K562 (cell line): Measurements from ENCODE around the gene NPAS2. TPM values are rescaled to one million over a fixed set of nuclear protein-coding genes. Genes with fewer than 3 reads are reported as not detected.

Experiments
- ATAC-seq: fragments of 200-7000 bp; cut with Tn5 transposase; 3 replicates; pipeline ENCODE4 v1.9.1; 2020; ENCODE audit warnings: moderate library complexity
- BruUV-seq: library from RNA; stranded (reverse); fragments of 400-500 nt; replicated peaks from 2 replicates; lab custom pipeline; 2021; lab: Mats Ljungman, UMichigan
- CTCF ChIA-PET: fragments of 300-600 bp; formaldehyde crosslinking; extraction: SDS; loops from one replicate; lab custom pipeline; 2021; ENCODE audit warnings: low intra/inter-chr PET ratio; lab: Yijun Ruan, JAX
- POLR2A ChIA-PET: fragments of 300-600, 350-650 bp; sonication (Branson Sonifier 250); formaldehyde crosslinking; extraction: SDS; loops from one replicate; lab custom pipeline; 2021; ENCODE audit warnings: antibody characterized with exemption, inconsistent platforms; lab: Yijun Ruan, JAX
- DNase-seq, 4 experiments: peaks; one replicate each; pipeline versions ENCODE4 v3.0.0 to v3.0.0-alpha.2; 2011 to 2018; ENCODE audit warnings: low spot score in 3 of 4, mixed read lengths in 3 of 4; ENCODE audit errors: extremely low read depth in 1 of 4
- FAIRE-seq: peaks from 2 replicates; lab custom pipeline; 2011; peaks lifted over from hg19 to GRCh38; lab: Jason Lieb, UNC
- H2AFZ ChIP-seq: 2 replicates; pipeline ENCODE4 v1.6.0; 2011; ENCODE audit warnings: low read depth, low read length, control low read depth, inconsistent platforms
- H3K27ac ChIP-seq: fragments of 200-600 bp; 3 replicates; pipeline ENCODE4 v1.8.0; 2011; ENCODE audit warnings: low read depth, mild to moderate bottlenecking, control low read depth, inconsistent platforms, low read length, moderate library complexity, mixed read lengths; ENCODE audit errors: extremely low read depth
- H3K27me3 ChIP-seq, 2 experiments: fragments of 300-600 bp in 1 of 2; 2 replicates in 1 of 2; 3 replicates in 1 of 2; pipeline versions ENCODE4 v1.6.0 to v1.8.0; 2011; ENCODE audit warnings: inconsistent platforms in 2 of 2, low read length in 2 of 2, mild to moderate bottlenecking in 1 of 2, mixed read lengths in 1 of 2, moderate library complexity in 1 of 2; ENCODE audit not compliant: control insufficient read depth in 2 of 2, insufficient read depth in 2 of 2
- H3K36me3 ChIP-seq: fragments of 300-600 bp; 3 replicates; pipeline ENCODE4 v1.8.0; 2011; ENCODE audit warnings: mild to moderate bottlenecking, low read length, inconsistent platforms; ENCODE audit not compliant: control insufficient read depth, insufficient read depth
- H3K4me1 ChIP-seq, 2 experiments: fragments of 200-600 bp in 1 of 2; replicated peaks in 1 of 2; 2 replicates in 1 of 2; 3 replicates in 1 of 2; pipeline versions ENCODE4 v1.5.1 to v1.8.0; 2011; ENCODE audit warnings: inconsistent platforms in 2 of 2, low read length in 2 of 2, mild to moderate bottlenecking in 1 of 2, mixed read lengths in 1 of 2, moderate library complexity in 1 of 2; ENCODE audit not compliant: control insufficient read depth in 2 of 2, insufficient read depth in 2 of 2
- H3K4me2 ChIP-seq: 2 replicates; pipeline ENCODE4 v1.6.1; 2011; ENCODE audit warnings: low read length, control low read depth, inconsistent platforms, mixed read lengths; ENCODE audit not compliant: insufficient read depth
- H3K4me3 ChIP-seq: fragments of 200-600 bp; sonication (generic), shearing (Covaris generic); 2 replicates; pipeline ENCODE4 v1.5.1; 2016; ENCODE audit warnings: control low read depth, inconsistent platforms
- H3K79me2 ChIP-seq: fragments of 200-600 bp; 3 replicates; pipeline ENCODE4 v1.8.0; 2011; ENCODE audit warnings: low read length, inconsistent platforms; ENCODE audit not compliant: control insufficient read depth, insufficient read depth
- H3K9ac ChIP-seq, 2 experiments: 2 replicates each; pipeline versions ENCODE4 v1.6.0 to v1.6.1; 2011; ENCODE audit warnings: low read depth in 2 of 2, low read length in 2 of 2, control low read depth in 1 of 2, inconsistent platforms in 1 of 2, mild to moderate bottlenecking in 1 of 2, mixed read lengths in 1 of 2; ENCODE audit not compliant: insufficient read depth in 1 of 2
- H3K9me1 ChIP-seq: one replicate; pipeline ENCODE4 v1.6.0; 2011; ENCODE audit warnings: inconsistent platforms, mild to moderate bottlenecking, low read length, moderate library complexity; ENCODE audit not compliant: control insufficient read depth, insufficient read depth
- H3K9me3 ChIP-seq: replicated peaks from 2 replicates; pipeline ENCODE4 v1.5.1; 2011; ENCODE audit warnings: low read depth, low read length, inconsistent platforms; ENCODE audit not compliant: control insufficient read depth, insufficient read depth
- H4K20me1 ChIP-seq: replicated peaks from 2 replicates; pipeline ENCODE4 v1.6.1; 2011; ENCODE audit warnings: low read length, inconsistent platforms, mixed read lengths; ENCODE audit not compliant: control insufficient read depth, insufficient read depth
- EHMT2 ChIP-seq: fragments of 450-650 bp; IDR thresholded peaks from 2 replicates; pipeline ENCODE4 v1.6.1; 2018; ENCODE audit warnings: antibody characterized with exemption
- L3MBTL2 ChIP-seq: fragments of 450-650 bp; IDR thresholded peaks from 2 replicates; pipeline ENCODE4 v1.6.1; 2016; ENCODE audit warnings: mild to moderate bottlenecking, moderate library complexity
- SNRNP70 ChIP-seq: fragments of 200-400 bp; formaldehyde crosslinking; optimal IDR thresholded peaks from 2 replicates; pipeline ENCODE3; 2017; ENCODE audit warnings: low read depth, low read length
- ZFP1 ChIP-seq: fragments of 450-650 bp; formaldehyde crosslinking; IDR thresholded peaks from 2 replicates; pipeline ENCODE4 v1.4.0; 2020; ENCODE audit warnings: mild to moderate bottlenecking, mixed read lengths
- ZNF584 ChIP-seq: fragments of 200-800 bp; sonication (Bioruptor generic); IDR thresholded peaks from 2 replicates; pipeline ENCODE4 v1.6.1; 2016; ENCODE audit warnings: low read depth, mild to moderate bottlenecking, missing genetic modification characterization, missing compliant biosample characterization
- WGBS: fragments of 100-300 bp; shearing (Covaris generic); methylation state at CpG from one replicate; pipeline ENCODE4 v1.1.6; 2016; ENCODE audit warnings: low coverage, mixed read lengths; ENCODE audit not compliant: insufficient coverage; ENCODE audit errors: missing lambda C conversion rate; 5-methylcytosine and 5-hydroxymethylcytosine counted together
- in situ Hi-C: fragments of 300-500 bp; cut with MboI; formaldehyde crosslinking; loops from 4 replicates; pipeline ENCODE4 v1.15.0; 2018; ENCODE audit warnings: inconsistent platforms, mixed read lengths
- intact Hi-C: fragments of 100-400 bp; cut with micrococcal nuclease; formaldehyde crosslinking; loops from 2 replicates; pipeline ENCODE4 v1.14.2; 2022
- polyA plus RNA-seq, 8 experiments: library from polyadenylated mRNA; depleted of rRNA in 4 of 8; stranded (reverse) in 5 of 8; unstranded in 3 of 8; fragments of >200 nt; fragmentation: Nextera tagmentation in 2 of 8; fragmentation: Illumina TruSeq in 1 of 8; extraction: Ambion mirVana in 2 of 8; extraction: Trizol in 1 of 8; gene quantifications; 2 replicates each; pipeline versions ENCODE4 v1.2.1 to v1.2.3, GENCODE V29; 2011 to 2014; ENCODE audit warnings: inconsistent platforms in 1 of 8, missing spikeins in 1 of 8
- total RNA-seq, 7 experiments: library from RNA; depleted of rRNA in 6 of 7; stranded (reverse); fragments of >200 nt in 6 of 7; fragmentation: Illumina TruSeq in 2 of 7; extraction: Trizol in 2 of 7; gene quantifications; 2 replicates each; pipeline versions ENCODE4 v1.2.1 to v1.2.3, GENCODE V29; 2011 to 2021; ENCODE audit warnings: low replicate concordance in 1 of 7
- TF ChIP-seq, protein P1 (sequence below), 2 experiments: fragments of 450-650 bp; formaldehyde crosslinking in 1 of 2; IDR thresholded peaks; 2 replicates each; pipeline versions ENCODE4 v1.4.0 to v1.6.1; 2014 to 2020; ENCODE audit warnings: mild to moderate bottlenecking in 2 of 2, borderline replicate concordance in 1 of 2, low read depth in 1 of 2

The NPAS2 gene
- total and polyA plus RNA-seq, 9 of the 15 experiments (the other 6 are each of a cell fraction or from before 2014, with no cell fraction given) = 0.06 to 0.29 (median 0.07) TPM; not detected in 5

DNA sequence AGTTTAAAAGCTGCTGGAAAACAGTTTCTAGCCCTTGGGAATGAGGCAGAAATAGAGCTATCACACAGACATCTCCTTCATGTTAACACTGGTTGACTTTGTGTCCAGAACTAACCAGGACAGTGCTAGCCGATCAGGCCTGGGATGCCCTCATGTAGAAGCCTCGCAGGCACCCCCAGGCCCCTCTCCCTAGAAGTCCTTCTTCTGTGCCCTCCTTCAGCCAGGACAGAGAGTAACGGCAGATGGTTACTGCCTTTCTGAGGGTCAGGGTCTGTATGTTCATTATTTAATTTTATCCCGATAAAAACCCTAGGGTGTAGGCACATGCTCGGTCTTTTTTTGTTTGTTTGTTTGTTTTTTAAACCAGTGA lies 171.4 kb downstream of the NPAS2 start:
- intact Hi-C loops (no loop called here), in situ Hi-C loops (loop anchor here (5.0 to 10.0 kb wide), 2 partner anchors 259 to 377 kb away; no protein-coding TSS in a partner anchor)
- no peaks in the 10 kb centered on the region for H4K20me1 ChIP-seq
- ATAC-seq = peak; percentile 19; the same call in 1 of the 3 replicates
- no peak overlapping the region for H2AFZ ChIP-seq
- H3K27ac ChIP-seq = no peak overlapping the region
- H3K27me3 ChIP-seq = peaks cover 25 to 56% of the 10 kb centered on the region in 2 experiments; a peak in 4 of 5 replicates
- H3K36me3 ChIP-seq = no peaks in the 10 kb centered on the region
- H3K4me2 ChIP-seq = no peak overlapping the region
- H3K9me1 ChIP-seq = no peaks in the 10 kb centered on the region
- BruUV-seq = no TSS peak
- peaks cover 0 to 7% of the 10 kb centered on the region in 2 experiments; a peak in 2 of 5 replicates for H3K4me1 ChIP-seq
- no peak for FAIRE-seq
- DNase-seq = no peak
- TF ChIP-seq ZNF584 (CRISPR knock-in tag) = no peak
- no peak overlapping the region for H3K9ac ChIP-seq
- CTCF ChIA-PET = no interaction called here
- 14% methylated on average over 5 of the region's 5 CpGs for WGBS
- no peaks in the 10 kb centered on the region for H3K79me2 ChIP-seq
- POLR2A ChIA-PET = interaction anchor here (0.8 kb wide), 1 partner anchor 10 kb away, joined by 3 read pairs; no protein-coding TSS in a partner anchor
- H3K4me3 ChIP-seq = no peak overlapping the region
- H3K9me3 ChIP-seq = no peaks in the 10 kb centered on the region

- intact Hi-C loops = no loop called here
- H3K4me3 ChIP-seq = no peak overlapping the region
- peak overlapping the region; percentile 57 for H2AFZ ChIP-seq
- ChIA-PET POLR2A (no interaction called here), CTCF (no interaction called here)
- in situ Hi-C loops = loop anchor here (5.0 to 10.0 kb wide), 2 partner anchors 260 to 377 kb away; no protein-coding TSS in a partner anchor
- H3K27me3 ChIP-seq = peaks cover 25 to 59% of the 10 kb centered on the region in 2 experiments; a peak in 4 of 5 replicates
- H3K9me3 ChIP-seq = no peaks in the 10 kb centered on the region
- H3K9me1 ChIP-seq = no peaks in the 10 kb centered on the region
- H3K4me1 ChIP-seq = peaks cover 0 to 7% of the 10 kb centered on the region in 2 experiments; a peak in 2 of 5 replicates
- peak; percentile 40 for FAIRE-seq
- DNase-seq = no peak
- ATAC-seq = peak; percentile 30; the same call in 2 of the 3 replicates
- H3K79me2 ChIP-seq = no peaks in the 10 kb centered on the region
- no peak overlapping the region for H3K27ac ChIP-seq
- BruUV-seq = no TSS peak
- H4K20me1 ChIP-seq = no peaks in the 10 kb centered on the region
- no peaks in the 10 kb centered on the region for H3K36me3 ChIP-seq
- 15% methylated on average over 6 of the region's 6 CpGs for WGBS
- H3K9ac ChIP-seq = no peak overlapping the region
- H3K4me2 ChIP-seq = no peak overlapping the region
- no peak for TF ChIP-seq ZFP1
- TF ChIP-seq EHMT2 = peak; percentile 74; the same call in 1 of the 2 replicates
- no peak for TF ChIP-seq SNRNP70
- TF ChIP-seq, protein P1, sequence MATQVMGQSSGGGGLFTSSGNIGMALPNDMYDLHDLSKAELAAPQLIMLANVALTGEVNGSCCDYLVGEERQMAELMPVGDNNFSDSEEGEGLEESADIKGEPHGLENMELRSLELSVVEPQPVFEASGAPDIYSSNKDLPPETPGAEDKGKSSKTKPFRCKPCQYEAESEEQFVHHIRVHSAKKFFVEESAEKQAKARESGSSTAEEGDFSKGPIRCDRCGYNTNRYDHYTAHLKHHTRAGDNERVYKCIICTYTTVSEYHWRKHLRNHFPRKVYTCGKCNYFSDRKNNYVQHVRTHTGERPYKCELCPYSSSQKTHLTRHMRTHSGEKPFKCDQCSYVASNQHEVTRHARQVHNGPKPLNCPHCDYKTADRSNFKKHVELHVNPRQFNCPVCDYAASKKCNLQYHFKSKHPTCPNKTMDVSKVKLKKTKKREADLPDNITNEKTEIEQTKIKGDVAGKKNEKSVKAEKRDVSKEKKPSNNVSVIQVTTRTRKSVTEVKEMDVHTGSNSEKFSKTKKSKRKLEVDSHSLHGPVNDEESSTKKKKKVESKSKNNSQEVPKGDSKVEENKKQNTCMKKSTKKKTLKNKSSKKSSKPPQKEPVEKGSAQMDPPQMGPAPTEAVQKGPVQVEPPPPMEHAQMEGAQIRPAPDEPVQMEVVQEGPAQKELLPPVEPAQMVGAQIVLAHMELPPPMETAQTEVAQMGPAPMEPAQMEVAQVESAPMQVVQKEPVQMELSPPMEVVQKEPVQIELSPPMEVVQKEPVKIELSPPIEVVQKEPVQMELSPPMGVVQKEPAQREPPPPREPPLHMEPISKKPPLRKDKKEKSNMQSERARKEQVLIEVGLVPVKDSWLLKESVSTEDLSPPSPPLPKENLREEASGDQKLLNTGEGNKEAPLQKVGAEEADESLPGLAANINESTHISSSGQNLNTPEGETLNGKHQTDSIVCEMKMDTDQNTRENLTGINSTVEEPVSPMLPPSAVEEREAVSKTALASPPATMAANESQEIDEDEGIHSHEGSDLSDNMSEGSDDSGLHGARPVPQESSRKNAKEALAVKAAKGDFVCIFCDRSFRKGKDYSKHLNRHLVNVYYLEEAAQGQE (IDR thresholded peaks at IDR 0.05; ENCODE audit: borderline replicate concordance) = peak; percentile 86
- TF ChIP-seq, protein P1 (CRISPR knock-in tag; IDR thresholded peaks at IDR 0.05; ENCODE audit: low read depth) = 0 out of 2 replicates have a peak, but pooled peaks have one; percentile 40
- 0 out of 2 replicates have a peak, but pooled peaks have one; percentile 55 for TF ChIP-seq L3MBTL2
Measured at GRCh38 chr2:100992262-100992661, 172.3 kb downstream of the NPAS2 start.
